MCF 10A (cell line): ENCODE measurements around the gene TRIM72. TPM values are rescaled to one million over a fixed set of nuclear protein-coding genes. Genes with fewer than 3 reads are reported as not detected.
A peak's percentile ranks its signal among the peaks of the same experiment; 100 is the strongest.

ENCODE experiments used
- BruUV-seq: library from RNA; stranded (reverse); fragments of 400-500 nt; replicated peaks from 2 replicates; lab custom pipeline; 2021; lab: Mats Ljungman, UMichigan
- CTCF ChIA-PET: fragments of 300-600 bp; sonication (Branson Sonifier 250); formaldehyde crosslinking; extraction: SDS; loops from one replicate; lab custom pipeline; 2021; ENCODE audit warnings: antibody characterized with exemption, inconsistent platforms; lab: Yijun Ruan, JAX
- POLR2A ChIA-PET: fragments of 300-600, 350-650 bp; sonication (Branson Sonifier 250); formaldehyde crosslinking; extraction: SDS; loops from one replicate; lab custom pipeline; 2020; ENCODE audit warnings: antibody characterized with exemption, inconsistent platforms; lab: Yijun Ruan, JAX
- DNase-seq: peaks from one replicate; pipeline ENCODE4 v3.0.0-alpha.2; 2018; ENCODE audit not compliant: unreplicated experiment
- H3K27ac Mint-ChIP-seq: one replicate; pipeline ENCODE4 v1.8.0; 2022; ENCODE audit warnings: mild to moderate bottlenecking, low read depth, mixed read lengths; ENCODE audit not compliant: unreplicated experiment
- H3K27me3 Mint-ChIP-seq: one replicate; pipeline ENCODE4 v1.8.0; 2022; ENCODE audit warnings: mixed read lengths; ENCODE audit not compliant: insufficient read depth, unreplicated experiment
- H3K36me3 Mint-ChIP-seq: one replicate; pipeline ENCODE4 v1.8.0; 2022; ENCODE audit warnings: mild to moderate bottlenecking, moderate library complexity, mixed read lengths; ENCODE audit not compliant: insufficient read depth, unreplicated experiment
- H3K4me1 Mint-ChIP-seq: one replicate; pipeline ENCODE4 v1.8.0; 2022; ENCODE audit warnings: mixed read lengths; ENCODE audit not compliant: insufficient read depth, unreplicated experiment
- H3K4me3 Mint-ChIP-seq: one replicate; pipeline ENCODE4 v1.8.0; 2022; ENCODE audit warnings: mild to moderate bottlenecking, moderate library complexity, mixed read lengths; ENCODE audit not compliant: unreplicated experiment
- H3K9me3 Mint-ChIP-seq: one replicate; pipeline ENCODE4 v1.8.0; 2022; ENCODE audit warnings: mixed read lengths; ENCODE audit not compliant: unreplicated experiment
- CTCF ChIP-seq: fragments of 200-600 bp; IDR thresholded peaks from one replicate; pipeline ENCODE4 v1.8.0; 2022; ENCODE audit warnings: antibody characterized with exemption, mild to moderate bottlenecking; ENCODE audit not compliant: unreplicated experiment
- intact Hi-C: fragments of 100-400 bp; cut with micrococcal nuclease; formaldehyde crosslinking; loops from 2 replicates; pipeline ENCODE4 v1.14.1; 2022
- total RNA-seq: library from RNA; stranded (reverse); gene quantifications from 2 replicates; pipeline ENCODE4 v1.2.3, GENCODE V29; 2022

The TRIM72 gene
- total RNA-seq, 1 experiment from 2014 or later = not detected

DNA sequence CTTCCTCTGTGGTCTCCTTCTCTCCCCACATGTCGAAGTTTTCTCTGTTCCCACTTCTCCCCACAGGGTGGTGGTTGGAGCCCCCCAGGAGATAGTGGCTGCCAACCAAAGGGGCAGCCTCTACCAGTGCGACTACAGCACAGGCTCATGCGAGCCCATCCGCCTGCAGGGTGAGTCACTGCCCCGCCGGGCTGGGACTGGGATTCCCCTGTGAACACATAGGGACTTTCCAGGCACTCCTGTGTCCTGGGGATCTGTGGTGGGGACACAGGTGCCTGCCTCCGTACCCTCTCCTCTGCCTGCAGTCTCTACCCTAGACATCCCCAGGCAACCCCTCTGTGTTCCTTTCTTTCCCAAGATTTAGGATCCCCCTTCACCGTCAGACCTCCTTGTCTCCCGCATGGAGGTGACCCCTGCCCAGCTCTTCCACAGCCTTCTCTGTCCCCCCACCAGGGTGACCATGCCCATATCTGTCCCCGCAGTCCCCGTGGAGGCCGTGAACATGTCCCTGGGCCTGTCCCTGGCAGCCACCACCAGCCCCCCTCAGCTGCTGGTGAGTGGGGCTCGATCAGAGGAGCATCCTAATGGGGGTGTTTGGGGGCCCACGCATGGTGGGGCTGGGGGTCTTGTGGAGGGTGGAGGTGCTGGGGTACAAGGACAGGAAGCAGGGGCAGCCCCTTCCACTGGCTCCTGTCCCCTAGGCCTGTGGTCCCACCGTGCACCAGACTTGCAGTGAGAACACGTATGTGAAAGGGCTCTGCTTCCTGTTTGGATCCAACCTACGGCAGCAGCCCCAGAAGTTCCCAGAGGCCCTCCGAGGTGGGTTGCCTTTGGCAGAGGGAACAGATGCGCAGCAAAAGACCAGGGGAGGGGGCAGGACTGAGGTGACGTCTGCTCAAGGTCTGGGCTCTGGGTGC is 51.7 kb downstream of the TRIM72 start:
- BruUV-seq = no TSS peak
- intact Hi-C loops = no loop called here
- Mint-ChIP-seq H3K27ac (peak overlapping the region; percentile 91), H3K4me1 (peaks cover 29% of the 10 kb centered on the region), H3K27me3 (no peaks in the 10 kb centered on the region), H3K4me3 (peak overlapping the region; percentile 48), H3K9me3 (no peaks in the 10 kb centered on the region), H3K36me3 (peaks cover 6% of the 10 kb centered on the region)
- no peak for TF ChIP-seq CTCF
- POLR2A ChIA-PET = no interaction called here
- CTCF ChIA-PET = interaction anchor here (0.7 to 1.2 kb wide), 2 partner anchors 8 to 71 kb away, joined by 3 to 5 read pairs; no protein-coding TSS in a partner anchor
- peak; percentile 72 for DNase-seq

DNA sequence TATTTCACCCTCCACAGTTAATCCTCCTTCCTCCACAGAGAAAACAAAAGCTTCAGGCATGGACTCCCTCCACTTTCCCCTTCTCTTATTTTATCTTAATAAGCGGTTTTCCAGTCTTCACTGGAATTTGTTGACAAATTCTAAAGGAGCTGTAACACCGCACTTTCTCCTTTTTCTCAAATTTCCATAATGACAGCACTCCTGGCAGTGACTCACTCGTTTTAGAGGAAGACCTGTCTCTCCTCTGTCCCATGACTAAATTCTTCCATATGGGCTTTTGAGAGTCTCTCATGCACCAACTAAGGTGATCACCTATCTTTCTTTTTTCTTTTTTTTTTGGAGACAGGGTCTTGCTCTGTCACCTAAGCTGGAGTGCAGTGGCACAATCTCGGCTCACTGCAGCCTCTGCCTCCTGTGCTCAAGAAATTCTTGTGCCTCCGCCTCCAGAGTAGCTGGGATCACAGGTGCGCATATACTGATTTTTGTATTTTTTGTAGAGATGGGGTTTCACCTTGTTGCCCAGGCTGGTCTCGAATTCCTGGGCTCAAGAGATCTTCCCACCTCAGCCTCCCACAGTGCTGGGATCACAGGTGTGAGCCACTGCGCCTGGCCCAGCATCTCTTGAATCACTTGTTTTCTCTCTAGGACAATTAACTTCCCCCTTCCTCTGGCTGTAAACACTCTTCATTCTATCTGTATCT is 53.6 kb downstream of the TRIM72 start:
- H3K4me1 Mint-ChIP-seq = peaks cover 29% of the 10 kb centered on the region
- peak overlapping the region; percentile 77 for H3K27ac Mint-ChIP-seq
- no TSS peak for BruUV-seq
- CTCF ChIA-PET = interaction anchor here (0.7 to 1.2 kb wide), 5 partner anchors 47 to 193 kb away, joined by 3 to 4 read pairs (median 3); partner anchors contain the start of gene ZNF843
- intact Hi-C loops = no loop called here
- peak overlapping the region; percentile 36 for H3K4me3 Mint-ChIP-seq
- no peak for TF ChIP-seq CTCF
- peaks cover 6% of the 10 kb centered on the region for H3K36me3 Mint-ChIP-seq
- no peaks in the 10 kb centered on the region for H3K27me3 Mint-ChIP-seq
- POLR2A ChIA-PET = interaction anchor here (1.1 kb wide), 1 partner anchor 193 kb away, joined by 3 read pairs; the partner anchor contains the start of genes ZNF646 and ZNF668
- DNase-seq = peak; percentile 30
- no peaks in the 10 kb centered on the region for H3K9me3 Mint-ChIP-seq

GRCh38 chr16:31268033-31268365 is 54.1 kb downstream of the TRIM72 start:
- DNase-seq = no peak
- Mint-ChIP-seq H3K9me3 (no peaks in the 10 kb centered on the region), H3K4me3 (no peak overlapping the region), H3K36me3 (peaks cover 6% of the 10 kb centered on the region), H3K27ac (peak overlapping the region; percentile 77), H3K4me1 (peaks cover 31% of the 10 kb centered on the region), H3K27me3 (no peaks in the 10 kb centered on the region)
- POLR2A ChIA-PET = no interaction called here
- no TSS peak for BruUV-seq
- TF ChIP-seq CTCF = no peak
- intact Hi-C loops = no loop called here
- CTCF ChIA-PET = interaction anchor here (0.7 to 1.2 kb wide), 3 partner anchors 109 to 193 kb away, joined by 3 to 4 read pairs (median 3); partner anchors contain the start of gene ZNF843

GRCh38 chr16:31268891-31269290 is 55.0 kb downstream of the TRIM72 start:
- Mint-ChIP-seq H3K27ac (no peak overlapping the region), H3K4me3 (no peak overlapping the region), H3K9me3 (no peaks in the 10 kb centered on the region), H3K36me3 (peaks cover 6% of the 10 kb centered on the region), H3K4me1 (peaks cover 40% of the 10 kb centered on the region), H3K27me3 (no peaks in the 10 kb centered on the region)
- no peak for TF ChIP-seq CTCF
- intact Hi-C loops = no loop called here
- CTCF ChIA-PET = interaction anchor here (0.6 to 0.8 kb wide), 2 partner anchors 9 to 110 kb away, joined by 3 read pairs; no protein-coding TSS in a partner anchor
- DNase-seq = no peak
- POLR2A ChIA-PET = interaction anchor here (1.0 to 1.1 kb wide), 2 partner anchors 26 to 185 kb away, joined by 3 to 5 read pairs; no protein-coding TSS in a partner anchor
- BruUV-seq = no TSS peak
